Activated T-helper 2 cell treated with anti-CD3 and anti-CD28 coated beads, Interferon-gamma antibody, Interleukin-2, Interleukin-4, amounts not matched to agents 10 μg/mL and 5 μg/mL and 100 μg/mL, durations not matched to agents 14 hours and 24 hours and 36 hours (primary cell): ENCODE measurements around the gene COL6A3. TPM values are rescaled to one million over a fixed set of nuclear protein-coding genes. Genes with fewer than 3 reads are reported as not detected.

Experiments used
- DNase-seq: peaks from one replicate; pipeline ENCODE4 v3.0.0; 2021; ENCODE audit warnings: low spot score
- H3K27ac Mint-ChIP-seq: one replicate; pipeline ENCODE4 v1.8.0; 2021; ENCODE audit warnings: mixed read lengths
- H3K27me3 Mint-ChIP-seq: one replicate; pipeline ENCODE4 v1.8.0; 2021; ENCODE audit warnings: low read depth, mixed read lengths
- H3K36me3 Mint-ChIP-seq: one replicate; pipeline ENCODE4 v1.8.0; 2021; ENCODE audit warnings: low read depth, mixed read lengths
- H3K4me1 Mint-ChIP-seq: one replicate; pipeline ENCODE4 v1.8.0; 2021; ENCODE audit warnings: low read depth, mixed read lengths
- H3K4me3 Mint-ChIP-seq: one replicate; pipeline ENCODE4 v1.8.0; 2021; ENCODE audit warnings: low read depth, mild to moderate bottlenecking, moderate library complexity, mixed read lengths
- H3K9me3 Mint-ChIP-seq: one replicate; pipeline ENCODE4 v1.8.0; 2021; ENCODE audit warnings: mixed read lengths
- intact Hi-C: fragments of 100-400 bp; cut with micrococcal nuclease; formaldehyde crosslinking; loops from one replicate; pipeline ENCODE4 v1.15.1; 2023
- total RNA-seq: library from RNA; stranded (reverse); gene quantifications from 2 replicates; pipeline ENCODE4 v1.2.3, GENCODE V29; 2022

COL6A3 gene
- total RNA-seq, 1 donor from 2014 or later, result 9.2 TPM

- intact Hi-C loops, result no loop called here
- no peak overlapping the region for H3K4me3 Mint-ChIP-seq
- H3K4me1 Mint-ChIP-seq, result no peaks in the 10 kb centered on the region
- H3K36me3 Mint-ChIP-seq, result no peaks in the 10 kb centered on the region
- no peak for DNase-seq
- no peak overlapping the region for H3K27ac Mint-ChIP-seq
- H3K27me3 Mint-ChIP-seq, result no peaks in the 10 kb centered on the region
- no peaks in the 10 kb centered on the region for H3K9me3 Mint-ChIP-seq
Measured at GRCh38 chr2:237450108-237450507, 36.1 kb upstream of the COL6A3 start.

DNA sequence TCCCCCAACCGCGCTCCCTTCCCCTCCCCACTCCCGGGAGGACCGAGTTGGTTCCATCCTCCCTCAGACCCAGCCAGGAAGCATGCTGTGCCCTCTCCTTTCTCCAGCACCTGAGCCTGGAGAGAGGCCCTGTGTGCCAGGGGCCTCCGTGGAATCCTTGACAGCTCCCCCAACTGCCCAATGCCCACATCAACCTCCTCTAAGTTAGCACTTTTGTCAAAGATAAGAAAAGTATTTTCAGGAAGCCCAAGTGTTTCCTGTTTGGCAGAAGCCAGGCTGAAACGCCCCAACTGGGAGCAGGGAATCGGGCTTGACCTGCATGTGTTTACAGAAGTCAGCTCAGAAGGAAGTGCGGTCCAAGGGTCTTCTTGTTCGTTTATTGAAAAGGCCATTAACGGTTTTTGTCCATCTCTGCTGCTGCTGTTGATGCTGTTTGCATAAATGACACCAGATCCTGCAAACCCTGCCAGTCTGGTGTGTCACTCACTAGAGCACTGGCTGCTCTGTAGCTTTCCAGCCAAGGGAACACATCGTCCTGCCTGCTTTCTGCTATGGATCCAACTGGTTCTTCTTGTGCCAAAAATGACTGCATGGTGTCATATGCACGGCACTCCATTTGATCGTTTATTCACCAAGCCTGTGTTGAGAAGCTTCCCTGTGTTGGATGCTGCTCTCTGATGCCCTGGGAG, 35.4 kb upstream of the COL6A3 start:
- Mint-ChIP-seq H3K4me3 (no peak overlapping the region), H3K27me3 (no peaks in the 10 kb centered on the region), H3K4me1 (no peaks in the 10 kb centered on the region), H3K9me3 (no peaks in the 10 kb centered on the region), H3K27ac (no peak overlapping the region), H3K36me3 (no peaks in the 10 kb centered on the region)
- no peak for DNase-seq
- intact Hi-C loops, result no loop called here

- intact Hi-C loops, result no loop called here
- H3K27ac Mint-ChIP-seq, result no peak overlapping the region
Measured at GRCh38 chr2:237448626-237449025, 34.7 kb upstream of the COL6A3 start.

DNA sequence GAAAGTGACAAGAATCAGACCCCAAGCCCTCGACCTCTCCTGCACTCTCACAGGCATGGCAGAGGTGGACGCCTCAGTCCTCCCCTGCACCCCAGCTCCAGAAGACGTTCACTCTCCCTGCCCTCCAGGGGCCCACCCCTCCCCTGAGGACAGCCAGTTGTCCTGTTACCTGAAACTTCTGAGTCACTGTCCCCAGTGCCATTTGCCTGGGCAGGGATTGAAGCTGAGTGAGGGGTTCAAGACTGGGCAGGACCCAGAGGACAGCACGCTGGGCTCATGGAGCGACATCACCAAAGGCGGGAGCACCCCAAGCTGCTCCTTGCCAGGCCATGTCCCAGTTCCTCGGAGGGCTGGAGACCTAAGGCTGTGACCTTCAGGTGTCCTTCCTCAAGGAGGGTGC, 34.2 kb upstream of the COL6A3 start:
- no peak for DNase-seq
- H3K4me1 Mint-ChIP-seq, result peaks cover under 1% of the 10 kb centered on the region
- no peak overlapping the region for H3K27ac Mint-ChIP-seq
- H3K36me3 Mint-ChIP-seq, result no peaks in the 10 kb centered on the region
- no peak overlapping the region for H3K4me3 Mint-ChIP-seq
- no peaks in the 10 kb centered on the region for H3K27me3 Mint-ChIP-seq
- no peaks in the 10 kb centered on the region for H3K9me3 Mint-ChIP-seq
- intact Hi-C loops, result no loop called here

More at GRCh38 chr2:237448626-237449025, 34.7 kb upstream of the COL6A3 start:
- H3K27me3 Mint-ChIP-seq, result no peaks in the 10 kb centered on the region
- no peak for DNase-seq
- no peaks in the 10 kb centered on the region for H3K9me3 Mint-ChIP-seq
- no peak overlapping the region for H3K4me3 Mint-ChIP-seq
- no peaks in the 10 kb centered on the region for H3K4me1 Mint-ChIP-seq
- no peaks in the 10 kb centered on the region for H3K36me3 Mint-ChIP-seq

DNA sequence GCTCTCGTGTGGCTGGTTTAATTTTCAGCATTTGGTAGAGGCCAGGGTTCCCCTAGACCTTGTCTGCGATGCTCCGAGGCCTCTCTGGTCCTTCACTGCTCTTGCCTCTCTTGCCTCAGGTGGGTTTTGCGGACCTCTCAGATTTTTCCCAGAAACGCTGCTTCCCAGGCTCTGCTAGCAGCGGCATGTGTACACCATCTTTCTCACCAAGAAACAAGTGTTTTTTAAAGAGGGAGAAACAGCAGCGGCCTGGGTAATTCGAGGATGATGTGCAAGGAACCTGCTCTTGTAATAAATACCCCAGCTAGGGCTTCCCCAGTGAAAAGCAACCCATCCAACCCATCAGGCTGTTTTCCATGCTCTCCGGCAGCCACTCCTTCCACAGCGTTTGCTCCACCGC, 33.5 kb upstream of the COL6A3 start:
- intact Hi-C loops, result no loop called here
- H3K4me1 Mint-ChIP-seq, result peaks cover 5% of the 10 kb centered on the region
- DNase-seq, result no peak
- no peak overlapping the region for H3K4me3 Mint-ChIP-seq
- H3K36me3 Mint-ChIP-seq, result no peaks in the 10 kb centered on the region
- H3K27ac Mint-ChIP-seq, result no peak overlapping the region
- no peaks in the 10 kb centered on the region for H3K9me3 Mint-ChIP-seq
- no peaks in the 10 kb centered on the region for H3K27me3 Mint-ChIP-seq

GRCh38 chr2:237446338-237446665, 32.3 kb upstream of the COL6A3 start:
- intact Hi-C loops, result no loop called here
- no peaks in the 10 kb centered on the region for H3K9me3 Mint-ChIP-seq
- no peaks in the 10 kb centered on the region for H3K36me3 Mint-ChIP-seq
- no peak for DNase-seq
- no peak overlapping the region for H3K4me3 Mint-ChIP-seq
- H3K27ac Mint-ChIP-seq, result no peak overlapping the region
- H3K27me3 Mint-ChIP-seq, result no peaks in the 10 kb centered on the region
- H3K4me1 Mint-ChIP-seq, result peaks cover 17% of the 10 kb centered on the region

DNA sequence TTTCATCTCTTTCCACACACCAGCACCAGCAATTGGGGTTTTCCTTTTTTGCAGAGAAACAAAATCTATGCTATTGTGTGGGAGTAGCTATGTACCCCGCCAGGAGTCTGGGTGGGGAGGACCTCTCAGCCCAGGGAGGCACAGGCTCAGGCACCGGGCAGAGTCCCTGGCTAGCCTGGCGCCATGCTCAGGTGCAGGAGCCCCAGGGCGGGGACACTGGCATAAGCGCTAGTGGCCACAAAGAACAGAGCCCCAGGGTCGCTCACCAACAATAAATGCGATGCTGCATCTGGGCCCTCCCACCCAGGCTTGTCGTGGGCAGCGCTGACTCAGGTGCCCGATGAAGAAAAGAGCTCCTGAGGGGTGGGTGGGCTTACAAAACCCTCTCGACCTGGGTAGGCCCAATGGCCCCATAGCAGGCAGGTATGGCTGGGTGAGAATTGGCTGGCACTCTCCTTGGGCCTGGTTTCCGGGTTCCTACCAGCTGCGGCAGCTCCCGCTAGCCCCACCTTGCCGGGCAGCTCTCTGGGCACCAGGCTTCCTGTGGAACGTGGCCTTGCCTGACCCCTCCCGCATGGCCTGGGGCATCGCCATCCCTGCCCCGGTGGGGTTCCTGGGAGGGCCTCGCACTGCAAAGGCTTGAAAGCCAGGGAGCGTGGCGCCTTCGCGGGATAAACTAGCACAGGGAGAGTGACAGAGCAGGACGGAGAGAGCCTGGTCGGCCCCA, 31.8 kb upstream of the COL6A3 start:
- no peak for DNase-seq
- Mint-ChIP-seq H3K27ac (no peak overlapping the region), H3K4me3 (no peak overlapping the region), H3K36me3 (no peaks in the 10 kb centered on the region), H3K27me3 (no peaks in the 10 kb centered on the region), H3K9me3 (no peaks in the 10 kb centered on the region), H3K4me1 (peaks cover 23% of the 10 kb centered on the region)
- intact Hi-C loops, result no loop called here

- no peak overlapping the region for H3K4me3 Mint-ChIP-seq
- peaks cover 7% of the 10 kb centered on the region for H3K9me3 Mint-ChIP-seq
- peaks cover 6% of the 10 kb centered on the region for H3K36me3 Mint-ChIP-seq
- no peaks in the 10 kb centered on the region for H3K27me3 Mint-ChIP-seq
- intact Hi-C loops, result no loop called here
- no peak for DNase-seq
- peaks cover 34% of the 10 kb centered on the region for H3K4me1 Mint-ChIP-seq
- H3K27ac Mint-ChIP-seq, result no peak overlapping the region
Measured at GRCh38 chr2:237444071-237444470, 30.1 kb upstream of the COL6A3 start.

DNA sequence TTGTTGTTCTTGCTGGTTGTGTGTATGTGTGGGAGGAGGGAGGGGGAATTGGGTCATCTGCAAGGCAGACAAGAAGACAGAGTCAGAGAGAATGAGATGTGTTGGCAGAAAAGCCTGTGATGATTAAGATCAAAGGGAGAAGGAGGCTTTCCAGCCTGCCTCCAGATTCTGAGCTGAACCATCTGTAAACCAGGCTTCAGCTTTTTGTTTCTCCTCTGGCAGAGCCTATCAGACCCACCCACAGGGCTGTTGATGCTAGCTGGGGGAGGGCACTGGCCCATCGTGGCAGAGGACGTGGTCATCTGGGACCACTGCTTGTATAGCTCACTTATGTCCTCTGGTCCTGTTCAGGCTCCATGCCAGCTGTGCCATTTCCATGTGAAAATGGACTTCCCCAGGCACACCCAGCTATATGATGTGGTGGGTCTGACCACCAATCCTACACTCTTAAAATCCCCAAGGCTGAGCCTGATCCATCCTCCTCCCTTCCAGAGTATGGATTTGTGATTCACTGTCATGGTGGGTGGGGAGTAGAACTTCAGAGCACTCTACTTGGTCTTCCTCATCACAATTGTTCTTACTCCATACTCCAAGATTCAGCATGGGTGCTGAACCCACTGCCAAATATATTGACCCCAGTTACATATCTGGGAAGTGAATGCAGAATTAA, 27.8 kb upstream of the COL6A3 start:
- no peaks in the 10 kb centered on the region for H3K27me3 Mint-ChIP-seq
- no peak for DNase-seq
- H3K4me1 Mint-ChIP-seq, result peaks cover 51% of the 10 kb centered on the region
- peaks cover 6% of the 10 kb centered on the region for H3K36me3 Mint-ChIP-seq
- peak overlapping the region; percentile 9 for H3K4me3 Mint-ChIP-seq
- peak overlapping the region; percentile 90 for H3K27ac Mint-ChIP-seq
- intact Hi-C loops, result loop anchor here (1.0 to 2.0 kb wide), 3 partner anchors 13 to 33 kb away; no protein-coding TSS in a partner anchor
- peaks cover 11% of the 10 kb centered on the region for H3K9me3 Mint-ChIP-seq

DNA sequence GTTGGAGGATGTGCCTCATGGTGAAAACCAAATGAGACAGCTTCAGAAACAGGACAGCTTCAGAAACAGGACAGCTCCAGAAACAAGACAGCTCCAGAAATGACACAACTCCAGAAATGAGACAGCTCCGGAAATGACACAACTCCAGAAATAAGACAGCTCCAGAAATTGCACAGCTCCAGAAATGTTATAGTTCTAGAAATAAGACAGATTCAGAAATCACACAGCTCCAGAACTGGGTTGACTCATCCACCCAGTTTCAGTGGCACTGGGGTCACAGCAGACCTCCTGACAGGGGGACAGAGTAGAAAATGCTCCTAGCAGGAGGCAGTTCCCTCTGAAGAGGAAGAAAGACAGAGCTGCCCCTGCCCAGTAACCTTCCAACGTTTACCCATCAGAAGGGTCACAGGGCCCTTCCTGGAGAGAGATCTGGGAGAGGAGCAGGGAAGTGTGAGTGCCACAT, 26.9 kb upstream of the COL6A3 start:
- Mint-ChIP-seq H3K4me3 (peak overlapping the region; percentile 22), H3K27ac (peak overlapping the region; percentile 90), H3K36me3 (peaks cover 6% of the 10 kb centered on the region), H3K27me3 (no peaks in the 10 kb centered on the region), H3K9me3 (peaks cover 11% of the 10 kb centered on the region), H3K4me1 (peaks cover 57% of the 10 kb centered on the region)
- intact Hi-C loops, result loop anchor here (1.0 to 2.0 kb wide), 3 partner anchors 13 to 34 kb away; no protein-coding TSS in a partner anchor
- DNase-seq, result peak; percentile 32

GRCh38 chr2:237438080-237438940, 24.3 kb upstream of the COL6A3 start:
- Mint-ChIP-seq H3K4me1 (peaks cover 82% of the 10 kb centered on the region), H3K36me3 (peaks cover 6% of the 10 kb centered on the region), H3K9me3 (peaks cover 11% of the 10 kb centered on the region), H3K4me3 (no peak overlapping the region), H3K27ac (peak overlapping the region; percentile 45), H3K27me3 (no peaks in the 10 kb centered on the region)
- intact Hi-C loops, result loop anchor here (10.0 kb wide), 1 partner anchor 626 kb away; the partner anchor contains the start of gene SCLY
- DNase-seq, result no peak

DNA sequence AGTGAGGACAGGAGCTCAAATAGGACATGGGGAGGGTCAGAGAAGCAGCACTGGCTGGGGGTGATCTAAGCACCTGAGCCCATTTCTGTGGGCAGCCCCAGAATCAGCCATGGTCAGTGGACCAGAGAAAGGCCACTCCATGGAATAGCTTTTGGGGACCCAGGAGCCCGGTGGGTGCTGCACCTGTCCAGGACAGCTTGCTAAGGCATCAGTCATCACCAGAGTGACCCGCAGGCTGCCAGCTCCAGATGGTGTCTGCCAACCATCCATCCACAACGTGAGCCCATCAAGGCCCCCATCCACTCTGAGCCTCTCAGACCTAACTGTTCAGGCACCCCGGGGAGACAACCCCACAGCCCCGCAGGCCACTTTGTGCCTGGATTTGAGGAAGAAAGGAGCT, 23.6 kb upstream of the COL6A3 start:
- H3K27me3 Mint-ChIP-seq, result no peaks in the 10 kb centered on the region
- intact Hi-C loops, result loop anchor here (10.0 kb wide), 1 partner anchor 627 kb away; the partner anchor contains the start of gene SCLY
- peaks cover 85% of the 10 kb centered on the region for H3K4me1 Mint-ChIP-seq
- H3K4me3 Mint-ChIP-seq, result no peak overlapping the region
- H3K9me3 Mint-ChIP-seq, result peaks cover 11% of the 10 kb centered on the region
- no peak for DNase-seq
- peaks cover 6% of the 10 kb centered on the region for H3K36me3 Mint-ChIP-seq
- peak overlapping the region; percentile 47 for H3K27ac Mint-ChIP-seq
